ENCODE measurements around the gene SPRR4. TPM values are rescaled to one million over a fixed set of nuclear protein-coding genes. Genes with fewer than 3 reads are reported as not detected.

SPRR4 gene
- total and polyA plus RNA-seq, 2 experiments from 2014 or later: not detected

DNA sequence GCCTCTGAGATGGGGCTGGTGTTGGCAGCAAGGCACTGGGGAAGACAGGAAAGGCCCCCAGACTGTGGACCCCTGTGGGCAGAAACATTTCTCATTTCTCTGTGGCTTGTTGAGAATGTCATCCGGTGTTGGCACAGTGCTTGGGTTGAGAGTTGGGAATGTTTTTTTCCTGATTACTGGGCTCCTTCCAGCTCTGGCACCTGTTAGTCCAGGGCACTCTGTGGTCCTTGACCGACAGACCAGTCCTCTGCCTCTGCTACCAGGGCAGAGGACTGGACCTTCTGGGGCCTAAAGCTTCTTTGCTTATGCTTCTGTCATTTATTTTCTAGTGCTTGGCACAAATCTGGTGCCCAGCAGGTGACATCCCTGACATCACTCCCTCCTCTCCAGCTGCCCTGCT, 28.3 kb upstream of the SPRR4 start (continued):
- TF ChIP-seq, protein P1, sequence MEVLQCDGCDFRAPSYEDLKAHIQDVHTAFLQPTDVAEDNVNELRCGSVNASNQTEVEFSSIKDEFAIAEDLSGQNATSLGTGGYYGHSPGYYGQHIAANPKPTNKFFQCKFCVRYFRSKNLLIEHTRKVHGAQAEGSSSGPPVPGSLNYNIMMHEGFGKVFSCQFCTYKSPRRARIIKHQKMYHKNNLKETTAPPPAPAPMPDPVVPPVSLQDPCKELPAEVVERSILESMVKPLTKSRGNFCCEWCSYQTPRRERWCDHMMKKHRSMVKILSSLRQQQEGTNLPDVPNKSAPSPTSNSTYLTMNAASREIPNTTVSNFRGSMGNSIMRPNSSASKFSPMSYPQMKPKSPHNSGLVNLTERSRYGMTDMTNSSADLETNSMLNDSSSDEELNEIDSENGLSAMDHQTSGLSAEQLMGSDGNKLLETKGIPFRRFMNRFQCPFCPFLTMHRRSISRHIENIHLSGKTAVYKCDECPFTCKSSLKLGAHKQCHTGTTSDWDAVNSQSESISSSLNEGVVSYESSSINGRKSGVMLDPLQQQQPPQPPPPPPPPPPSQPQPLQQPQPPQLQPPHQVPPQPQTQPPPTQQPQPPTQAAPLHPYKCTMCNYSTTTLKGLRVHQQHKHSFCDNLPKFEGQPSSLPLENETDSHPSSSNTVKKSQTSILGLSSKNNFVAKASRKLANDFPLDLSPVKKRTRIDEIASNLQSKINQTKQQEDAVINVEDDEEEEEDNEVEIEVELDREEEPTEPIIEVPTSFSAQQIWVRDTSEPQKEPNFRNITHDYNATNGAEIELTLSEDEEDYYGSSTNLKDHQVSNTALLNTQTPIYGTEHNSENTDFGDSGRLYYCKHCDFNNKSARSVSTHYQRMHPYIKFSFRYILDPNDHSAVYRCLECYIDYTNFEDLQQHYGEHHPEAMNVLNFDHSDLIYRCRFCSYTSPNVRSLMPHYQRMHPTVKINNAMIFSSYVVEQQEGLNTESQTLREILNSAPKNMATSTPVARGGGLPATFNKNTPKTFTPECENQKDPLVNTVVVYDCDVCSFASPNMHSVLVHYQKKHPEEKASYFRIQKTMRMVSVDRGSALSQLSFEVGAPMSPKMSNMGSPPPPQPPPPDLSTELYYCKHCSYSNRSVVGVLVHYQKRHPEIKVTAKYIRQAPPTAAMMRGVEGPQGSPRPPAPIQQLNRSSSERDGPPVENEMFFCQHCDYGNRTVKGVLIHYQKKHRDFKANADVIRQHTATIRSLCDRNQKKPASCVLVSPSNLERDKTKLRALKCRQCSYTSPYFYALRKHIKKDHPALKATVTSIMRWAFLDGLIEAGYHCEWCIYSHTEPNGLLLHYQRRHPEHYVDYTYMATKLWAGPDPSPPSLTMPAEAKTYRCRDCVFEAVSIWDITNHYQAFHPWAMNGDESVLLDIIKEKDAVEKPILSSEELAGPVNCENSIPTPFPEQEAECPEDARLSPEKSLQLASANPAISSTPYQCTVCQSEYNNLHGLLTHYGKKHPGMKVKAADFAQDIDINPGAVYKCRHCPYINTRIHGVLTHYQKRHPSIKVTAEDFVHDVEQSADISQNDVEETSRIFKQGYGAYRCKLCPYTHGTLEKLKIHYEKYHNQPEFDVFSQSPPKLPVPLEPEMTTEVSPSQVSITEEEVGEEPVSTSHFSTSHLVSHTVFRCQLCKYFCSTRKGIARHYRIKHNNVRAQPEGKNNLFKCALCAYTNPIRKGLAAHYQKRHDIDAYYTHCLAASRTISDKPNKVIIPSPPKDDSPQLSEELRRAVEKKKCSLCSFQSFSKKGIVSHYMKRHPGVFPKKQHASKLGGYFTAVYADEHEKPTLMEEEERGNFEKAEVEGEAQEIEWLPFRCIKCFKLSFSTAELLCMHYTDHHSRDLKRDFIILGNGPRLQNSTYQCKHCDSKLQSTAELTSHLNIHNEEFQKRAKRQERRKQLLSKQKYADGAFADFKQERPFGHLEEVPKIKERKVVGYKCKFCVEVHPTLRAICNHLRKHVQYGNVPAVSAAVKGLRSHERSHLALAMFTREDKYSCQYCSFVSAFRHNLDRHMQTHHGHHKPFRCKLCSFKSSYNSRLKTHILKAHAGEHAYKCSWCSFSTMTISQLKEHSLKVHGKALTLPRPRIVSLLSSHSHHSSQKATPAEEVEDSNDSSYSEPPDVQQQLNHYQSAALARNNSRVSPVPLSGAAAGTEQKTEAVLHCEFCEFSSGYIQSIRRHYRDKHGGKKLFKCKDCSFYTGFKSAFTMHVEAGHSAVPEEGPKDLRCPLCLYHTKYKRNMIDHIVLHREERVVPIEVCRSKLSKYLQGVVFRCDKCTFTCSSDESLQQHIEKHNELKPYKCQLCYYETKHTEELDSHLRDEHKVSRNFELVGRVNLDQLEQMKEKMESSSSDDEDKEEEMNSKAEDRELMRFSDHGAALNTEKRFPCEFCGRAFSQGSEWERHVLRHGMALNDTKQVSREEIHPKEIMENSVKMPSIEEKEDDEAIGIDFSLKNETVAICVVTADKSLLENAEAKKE (CRISPR knock-in tag; IDR thresholded peaks at IDR 0.05): no peak
- TF ChIP-seq EZH2 (IDR thresholded peaks at IDR 0.05; ENCODE audit: low read depth, unreplicated experiment): no peak
- TF ChIP-seq ZNF114 (CRISPR knock-in tag; IDR thresholded peaks at IDR 0.05): no peak

DNA sequence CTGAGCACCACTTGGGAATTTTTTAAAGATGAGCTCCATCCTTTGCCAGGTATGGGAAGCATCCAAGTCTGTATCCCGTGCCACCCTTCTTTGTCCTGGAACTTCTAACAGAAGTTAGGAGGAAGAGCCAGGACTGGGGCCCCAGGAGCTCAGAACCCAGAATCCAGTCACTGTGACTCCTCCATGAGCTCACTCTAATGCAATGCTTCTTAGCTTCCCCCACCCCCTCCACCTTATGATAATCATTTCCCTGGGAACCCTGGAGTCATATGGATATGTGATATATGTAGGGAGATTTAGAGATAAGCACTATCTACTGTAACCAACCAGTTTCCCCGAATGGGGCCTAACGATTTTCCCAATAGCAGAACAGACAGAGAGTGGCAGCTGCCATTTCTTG, 24.2 kb upstream of the SPRR4 start:
- Histone ChIP-seq H3K27me3 (ENCODE audit: insufficient read depth) (no peaks in the 10 kb centered on the region), H3K4me2 (no peak overlapping the region), H4K20me1 (replicated peaks; ENCODE audit: insufficient read depth) (no peaks in the 10 kb centered on the region), H3F3A (replicated peaks; ENCODE audit: low read depth) (no peaks in the 10 kb centered on the region), H3K4me3 (no peak overlapping the region), H3K36me3 (ENCODE audit: insufficient read depth) (no peaks in the 10 kb centered on the region), H3K79me2 (replicated peaks; ENCODE audit: insufficient read depth) (no peaks in the 10 kb centered on the region), H2AFZ (no peak overlapping the region), H3K27ac (ENCODE audit: low read depth) (no peak overlapping the region), H3K9me2 (ENCODE audit: insufficient read depth) (peaks cover 5% of the 10 kb centered on the region), H3K4me1 (ENCODE audit: insufficient read depth) (no peaks in the 10 kb centered on the region)
- Mint-ChIP-seq H3K9me3 (no peaks in the 10 kb centered on the region; the same call in 2 of the 3 replicates), H3K4me3 (no peak overlapping the region), H3K4me1 (no peaks in the 10 kb centered on the region), H3K36me3 (ENCODE audit: low read depth) (no peaks in the 10 kb centered on the region), H3K27ac (no peak overlapping the region), H3K27me3 (ENCODE audit: insufficient read depth, low read depth, poor library complexity) (peaks cover 8% of the 10 kb centered on the region)
- TF ChIP-seq JUNB (IDR thresholded peaks at IDR 0.05; ENCODE audit: unreplicated experiment): no peak
- TF ChIP-seq, protein P1 (CRISPR knock-in tag; IDR thresholded peaks at IDR 0.05): no peak
- DNase-seq (ENCODE audit: low spot score) (no peak), ATAC-seq (no peak)

All from GM23338 (cell line).